C4-2B (cell line): ENCODE data around the gene DARS1.
A peak's percentile ranks its signal among the peaks of the same experiment; 100 is the strongest.

ENCODE experiments used
- H3K27ac ChIP-seq: fragments of 450-650 bp; 2 replicates; pipeline ENCODE4 v1.5.1; 2017
- ZFX ChIP-seq: fragments of 450-650 bp; IDR thresholded peaks from 2 replicates; pipeline ENCODE4 v1.6.1; 2017
- TF ChIP-seq, protein P1 (sequence below): fragments of 450-650 bp; conservative IDR thresholded peaks from 2 replicates; pipeline ENCODE4 v1.5.1; 2017; ENCODE audit warnings: mild to moderate bottlenecking

DARS1 gene

DNA sequence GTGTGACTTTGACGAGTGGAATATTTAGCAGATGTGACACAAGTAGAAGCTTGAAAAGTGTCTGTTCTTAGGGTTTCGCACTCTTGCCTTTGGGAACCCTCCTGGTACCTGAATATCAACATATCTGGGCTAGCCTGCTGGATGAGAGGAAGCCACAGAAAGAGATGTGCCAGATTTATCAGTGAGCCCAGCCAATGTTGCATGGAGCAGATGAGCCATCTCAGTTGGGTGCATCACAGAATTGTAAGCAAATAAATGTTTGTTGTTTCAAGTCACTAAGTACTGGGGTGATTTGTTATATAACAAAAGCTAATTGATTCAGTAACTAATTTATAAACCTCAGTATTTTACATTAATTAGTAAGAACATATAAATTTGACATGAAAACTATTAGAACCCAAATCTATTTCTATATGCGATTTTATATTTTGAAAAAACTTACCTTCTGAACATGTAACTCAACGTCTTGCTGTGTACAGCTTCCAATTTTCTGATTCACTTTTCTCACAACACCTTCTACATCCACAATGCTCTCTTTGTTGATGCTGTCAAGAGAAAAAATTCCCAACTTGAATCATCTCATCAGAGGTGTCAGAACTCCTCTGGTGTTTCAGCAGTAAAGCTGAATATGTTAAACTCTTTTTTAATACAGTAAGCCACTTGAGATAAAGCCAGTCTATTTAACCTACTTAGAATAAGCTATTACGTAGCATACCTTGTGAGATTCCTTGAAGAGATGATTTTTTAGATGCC is 42.3 kb downstream of the DARS1 start:
- no peak for TF ChIP-seq ZFX
- TF ChIP-seq, protein P1, sequence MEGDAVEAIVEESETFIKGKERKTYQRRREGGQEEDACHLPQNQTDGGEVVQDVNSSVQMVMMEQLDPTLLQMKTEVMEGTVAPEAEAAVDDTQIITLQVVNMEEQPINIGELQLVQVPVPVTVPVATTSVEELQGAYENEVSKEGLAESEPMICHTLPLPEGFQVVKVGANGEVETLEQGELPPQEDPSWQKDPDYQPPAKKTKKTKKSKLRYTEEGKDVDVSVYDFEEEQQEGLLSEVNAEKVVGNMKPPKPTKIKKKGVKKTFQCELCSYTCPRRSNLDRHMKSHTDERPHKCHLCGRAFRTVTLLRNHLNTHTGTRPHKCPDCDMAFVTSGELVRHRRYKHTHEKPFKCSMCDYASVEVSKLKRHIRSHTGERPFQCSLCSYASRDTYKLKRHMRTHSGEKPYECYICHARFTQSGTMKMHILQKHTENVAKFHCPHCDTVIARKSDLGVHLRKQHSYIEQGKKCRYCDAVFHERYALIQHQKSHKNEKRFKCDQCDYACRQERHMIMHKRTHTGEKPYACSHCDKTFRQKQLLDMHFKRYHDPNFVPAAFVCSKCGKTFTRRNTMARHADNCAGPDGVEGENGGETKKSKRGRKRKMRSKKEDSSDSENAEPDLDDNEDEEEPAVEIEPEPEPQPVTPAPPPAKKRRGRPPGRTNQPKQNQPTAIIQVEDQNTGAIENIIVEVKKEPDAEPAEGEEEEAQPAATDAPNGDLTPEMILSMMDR, result no peak
- H3K27ac ChIP-seq, result no peak overlapping the region

DNA sequence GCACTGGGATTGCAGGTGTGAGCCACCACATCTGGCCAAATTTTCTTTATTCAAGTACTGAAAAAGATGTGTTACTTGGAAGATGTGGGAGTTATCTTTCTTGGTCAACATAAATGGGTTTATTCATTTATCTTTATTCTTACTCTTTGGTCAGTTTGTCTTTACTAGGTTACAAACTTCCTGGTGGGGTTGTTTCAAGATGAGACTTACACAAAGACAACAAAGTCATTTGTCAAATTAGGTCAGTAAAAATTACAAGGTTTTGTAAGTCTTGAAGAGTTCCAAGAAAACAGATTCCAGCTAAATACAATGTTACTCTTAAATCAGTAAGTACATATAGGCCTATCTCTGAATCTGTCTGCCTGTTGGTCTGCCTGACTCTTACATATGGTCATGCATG is 48.9 kb downstream of the DARS1 start:
- TF ChIP-seq, protein P1, result no peak
- no peak for TF ChIP-seq ZFX
- no peak overlapping the region for H3K27ac ChIP-seq

DNA sequence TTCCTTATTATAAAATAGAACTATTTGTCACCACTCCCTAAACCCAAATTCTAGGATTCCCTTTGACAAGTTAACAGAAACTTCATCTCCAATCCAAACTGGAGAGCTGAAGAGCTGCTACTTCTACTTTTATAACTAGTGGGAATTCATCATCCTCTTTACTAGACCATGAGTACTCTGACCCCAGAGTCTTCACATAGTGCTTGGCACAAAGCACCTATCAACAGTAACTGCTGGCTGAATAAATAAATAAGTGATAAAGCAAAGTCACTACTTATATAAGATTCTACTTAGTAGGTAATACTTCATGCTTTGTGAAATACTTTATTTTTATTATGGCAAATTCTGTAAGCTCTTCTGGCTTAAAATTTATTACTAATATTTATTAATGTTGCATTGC is 49.5 kb downstream of the DARS1 start:
- TF ChIP-seq, protein P1, result no peak
- no peak overlapping the region for H3K27ac ChIP-seq

DNA sequence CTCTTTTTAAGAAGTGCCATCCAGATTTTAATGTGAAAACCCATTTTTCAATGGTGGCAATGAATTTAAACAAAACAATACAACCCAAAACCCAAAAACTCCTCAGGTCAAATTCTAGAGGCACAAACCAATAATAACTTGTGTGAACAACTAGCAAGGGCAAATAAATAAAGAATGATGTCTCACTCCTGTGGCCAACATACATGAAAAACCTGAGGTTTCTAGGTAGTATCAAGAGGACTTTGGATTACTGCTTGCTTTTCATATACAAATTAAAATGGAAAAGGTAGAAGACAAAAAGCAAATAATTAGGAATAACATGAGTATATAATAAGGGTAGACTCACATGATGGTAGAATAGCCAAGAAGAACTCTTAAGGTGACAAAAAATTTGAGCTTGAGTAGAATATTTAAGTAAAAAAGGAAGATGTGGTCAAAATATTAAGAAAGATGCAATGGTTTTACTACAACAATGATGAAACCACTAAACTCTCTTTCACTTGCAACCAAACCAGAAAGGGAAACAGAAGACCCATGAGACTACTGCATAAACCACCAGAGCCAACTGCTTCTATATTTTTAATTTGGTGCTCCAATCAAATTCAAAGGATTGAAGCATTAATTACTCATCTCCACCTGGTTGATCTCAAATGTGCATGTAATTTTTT is 53.5 kb downstream of the DARS1 start:
- TF ChIP-seq, protein P1, result no peak
- TF ChIP-seq ZFX, result no peak
- H3K27ac ChIP-seq, result no peak overlapping the region

DNA sequence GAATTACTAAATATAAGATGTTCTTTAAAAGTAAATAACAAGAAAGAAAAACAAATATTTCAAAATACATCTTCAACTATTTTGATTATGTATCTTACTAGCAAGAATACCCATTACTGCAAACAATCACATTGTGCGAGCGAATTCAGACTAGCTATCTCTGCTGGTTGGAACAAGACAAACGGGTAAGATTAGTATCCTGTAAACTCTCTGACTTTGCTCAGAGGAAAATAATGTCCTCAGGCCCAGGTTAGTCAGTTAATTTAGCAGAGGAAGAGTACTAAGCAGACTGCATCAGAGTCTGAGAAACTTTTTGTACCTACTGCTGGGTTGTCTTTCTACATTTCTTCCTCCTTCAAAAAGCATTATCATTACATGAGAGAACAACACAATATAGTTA is 58.8 kb downstream of the DARS1 start:
- TF ChIP-seq, protein P1, result no peak
- no peak for TF ChIP-seq ZFX
- no peak overlapping the region for H3K27ac ChIP-seq

DNA sequence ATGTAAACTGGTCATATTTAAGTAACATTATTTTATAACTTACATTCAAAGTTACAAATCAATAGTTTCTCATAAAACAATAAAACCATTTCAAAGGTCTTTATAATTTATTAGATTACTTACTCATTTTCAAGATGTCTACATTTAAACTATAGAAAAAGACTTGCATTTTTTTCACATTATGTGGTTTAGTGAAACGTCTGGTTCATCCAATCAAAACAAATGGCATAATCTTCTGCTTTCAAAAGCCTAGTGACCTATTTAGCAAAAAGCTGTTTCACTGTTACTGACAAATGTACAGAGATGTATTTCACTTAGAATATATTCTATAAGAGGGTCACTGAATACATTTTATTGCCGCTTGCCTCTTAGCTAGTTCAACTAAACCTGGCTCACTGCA is 59.9 kb downstream of the DARS1 start:
- peak overlapping the region; percentile 29; the same call in 1 of the 2 replicates for H3K27ac ChIP-seq
- TF ChIP-seq, protein P1, result no peak
- TF ChIP-seq ZFX, result no peak

DNA sequence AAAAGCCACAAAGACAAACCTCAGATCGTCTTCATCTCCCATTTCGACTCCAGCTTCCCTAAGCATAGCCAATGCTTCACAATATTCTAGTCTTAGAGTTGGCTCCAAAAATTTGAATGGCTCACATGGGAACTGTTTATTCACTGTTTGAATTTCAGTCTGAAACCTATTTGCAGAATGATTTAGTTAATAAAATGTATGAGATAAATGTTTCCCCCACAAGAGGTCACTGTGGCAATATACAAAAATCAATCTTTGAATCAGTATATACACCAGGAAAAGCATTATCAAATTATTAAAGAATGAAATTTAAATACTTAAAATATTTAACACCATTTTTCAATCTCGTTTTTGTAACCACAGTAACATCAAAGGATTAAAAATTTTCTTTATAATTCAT is 69.2 kb downstream of the DARS1 start:
- no peak overlapping the region for H3K27ac ChIP-seq
- no peak for TF ChIP-seq ZFX
- TF ChIP-seq, protein P1, result peak; percentile 69
